OCI-LY7 (cell line): ENCODE measurements around the gene MTCH2. TPM values are rescaled to one million over a fixed set of nuclear protein-coding genes. Genes with fewer than 3 reads are reported as not detected.
A peak's percentile ranks its signal among the peaks of the same experiment; 100 is the strongest.

Experiments
- BruUV-seq: library from RNA; stranded (reverse); fragments of 400-500 nt; replicated peaks from 2 replicates; lab custom pipeline; 2021; lab: Mats Ljungman, UMichigan
- CTCF ChIA-PET: fragments of 300-600 bp; sonication (Branson Sonifier 250); formaldehyde crosslinking; loops from one replicate; lab custom pipeline; 2022; ENCODE audit warnings: antibody characterized with exemption; ENCODE audit not compliant: unreplicated experiment; lab: Charles Lee
- POLR2A ChIA-PET: fragments of 300-600 bp; sonication (Branson Sonifier 250); formaldehyde crosslinking; loops from one replicate; lab custom pipeline; 2022; ENCODE audit warnings: antibody characterized with exemption; lab: Charles Lee
- DNase-seq: peaks from one replicate; pipeline ENCODE4 v3.0.0-alpha.2; 2015; ENCODE audit warnings: low spot score
- H2AFZ ChIP-seq: fragments of 200-600 bp; sonication (generic), shearing (Covaris generic); 2 replicates; pipeline ENCODE4 v1.6.1; 2014; ENCODE audit warnings: mild to moderate bottlenecking, antibody characterized with exemption, low read length, moderate library complexity
- H3K27ac ChIP-seq: fragments of 200-600 bp; sonication (generic); 2 replicates; pipeline ENCODE4 v1.5.1; 2014; ENCODE audit warnings: mixed run types, low read depth, mild to moderate bottlenecking, moderate library complexity, low read length, inconsistent platforms; ENCODE audit not compliant: poor library complexity, severe bottlenecking
- H3K36me3 ChIP-seq: fragments of 200-600 bp; sonication (generic); 2 replicates; pipeline ENCODE4 v1.6.1; 2014; ENCODE audit warnings: mild to moderate bottlenecking, antibody characterized with exemption, low read length, moderate library complexity, mixed read lengths; ENCODE audit not compliant: insufficient read depth
- H3K4me1 ChIP-seq: fragments of 200-600 bp; sonication (generic); 2 replicates; pipeline ENCODE4 v1.5.1; 2014; ENCODE audit warnings: mild to moderate bottlenecking, low read length; ENCODE audit not compliant: insufficient read depth, poor library complexity, severe bottlenecking
- H3K4me2 ChIP-seq: fragments of 200-600 bp; sonication (generic); 2 replicates; pipeline ENCODE4 v1.6.1; 2014; ENCODE audit warnings: mild to moderate bottlenecking, low read length
- H3K4me3 ChIP-seq: fragments of 200-600 bp; sonication (generic); 2 replicates; pipeline ENCODE4 v1.5.1; 2014; ENCODE audit warnings: mild to moderate bottlenecking, low read depth, low read length; ENCODE audit not compliant: poor library complexity, severe bottlenecking
- H3K79me2 ChIP-seq: fragments of 200-600 bp; sonication (generic); 2 replicates; pipeline ENCODE4 v1.6.1; 2016; ENCODE audit warnings: low read depth, mild to moderate bottlenecking, low read length, moderate library complexity, mixed read lengths; ENCODE audit not compliant: insufficient read depth
- H3K9me2 ChIP-seq: fragments of 200-600 bp; sonication (generic); 2 replicates; pipeline ENCODE4 v1.6.1; 2016; ENCODE audit warnings: mild to moderate bottlenecking, low read length, mixed read lengths; ENCODE audit not compliant: insufficient read depth
- H3K9me3 ChIP-seq: fragments of 200-600 bp; sonication (generic); 2 replicates; pipeline ENCODE4 v1.6.1; 2014; ENCODE audit warnings: mild to moderate bottlenecking, mixed run types, low read length, mixed read lengths
- H4K20me1 ChIP-seq: fragments of 200-600 bp; sonication (generic); 2 replicates; pipeline ENCODE4 v1.6.1; 2014; ENCODE audit warnings: mild to moderate bottlenecking, antibody characterized with exemption, low read length, moderate library complexity, mixed read lengths; ENCODE audit not compliant: insufficient read depth
- EZH2phosphoT487 ChIP-seq: fragments of 200-600 bp; sonication (generic); IDR thresholded peaks from 2 replicates; pipeline ENCODE4 v1.6.1; 2018; ENCODE audit warnings: low read depth, borderline replicate concordance, mild to moderate bottlenecking, mixed run types, antibody characterized with exemption, low read length, moderate library complexity, mixed read lengths
- intact Hi-C: fragments of 100-400 bp; cut with micrococcal nuclease; formaldehyde crosslinking; loops from one replicate; pipeline ENCODE4 v1.10.0; 2022; ENCODE audit not compliant: unreplicated experiment
- total RNA-seq, 2 experiments: library from RNA; depleted of rRNA in 1 of 2; stranded (reverse); fragments of >200 nt in 1 of 2; shearing (Covaris generic) in 1 of 2; gene quantifications; 2 replicates each; pipeline ENCODE4 v1.2.3, GENCODE V29; 2014 to 2022
- TF ChIP-seq, protein P1 (sequence below): fragments of 200-600 bp; sonication (generic); conservative IDR thresholded peaks from 2 replicates; pipeline ENCODE4 v1.5.1; 2014; ENCODE audit warnings: mild to moderate bottlenecking, antibody characterized with exemption, low read length, moderate library complexity, mixed read lengths

MTCH2 gene
- total RNA-seq, 2 experiments from 2014 or later = 64.8 to 119 TPM

DNA sequence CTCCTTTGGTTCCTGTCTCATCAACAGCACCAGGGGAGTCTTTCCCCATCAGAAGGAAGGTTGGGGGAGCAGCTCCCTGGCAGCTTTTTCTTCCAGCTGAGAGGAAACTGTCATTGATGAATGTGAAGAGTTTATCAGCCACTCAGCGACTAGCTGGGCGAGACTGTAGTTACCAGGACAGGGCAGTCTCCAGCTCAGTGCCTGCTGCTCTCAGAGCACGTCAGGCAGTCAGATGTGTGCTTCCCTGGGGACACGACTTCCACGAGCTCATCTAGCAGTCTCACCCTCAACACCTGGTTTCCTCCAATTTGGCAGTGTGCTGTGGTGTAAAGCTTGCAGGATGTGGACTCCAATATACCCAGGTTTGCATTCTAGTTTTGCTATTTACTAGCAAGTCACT, 35.6 kb downstream of the MTCH2 start:
- ChIA-PET CTCF (no interaction called here), POLR2A (interaction anchor here (0.6 to 1.9 kb wide), 9 partner anchors 10 to 610 kb away, joined by 3 to 4 read pairs (median 3); no protein-coding TSS in a partner anchor)
- Histone ChIP-seq H3K79me2 (no peaks in the 10 kb centered on the region), H3K27ac (no peak overlapping the region), H3K36me3 (no peaks in the 10 kb centered on the region; the same call in 1 of the 2 replicates), H2AFZ (no peak overlapping the region), H3K4me2 (peak overlapping the region; percentile 29), H3K4me3 (no peak overlapping the region), H3K9me3 (no peaks in the 10 kb centered on the region), H3K4me1 (peaks cover 25% of the 10 kb centered on the region), H3K9me2 (no peaks in the 10 kb centered on the region), H4K20me1 (no peaks in the 10 kb centered on the region)
- intact Hi-C loops = no loop called here
- DNase-seq = peak; percentile 81
- BruUV-seq = no TSS peak
- TF ChIP-seq, protein P1, sequence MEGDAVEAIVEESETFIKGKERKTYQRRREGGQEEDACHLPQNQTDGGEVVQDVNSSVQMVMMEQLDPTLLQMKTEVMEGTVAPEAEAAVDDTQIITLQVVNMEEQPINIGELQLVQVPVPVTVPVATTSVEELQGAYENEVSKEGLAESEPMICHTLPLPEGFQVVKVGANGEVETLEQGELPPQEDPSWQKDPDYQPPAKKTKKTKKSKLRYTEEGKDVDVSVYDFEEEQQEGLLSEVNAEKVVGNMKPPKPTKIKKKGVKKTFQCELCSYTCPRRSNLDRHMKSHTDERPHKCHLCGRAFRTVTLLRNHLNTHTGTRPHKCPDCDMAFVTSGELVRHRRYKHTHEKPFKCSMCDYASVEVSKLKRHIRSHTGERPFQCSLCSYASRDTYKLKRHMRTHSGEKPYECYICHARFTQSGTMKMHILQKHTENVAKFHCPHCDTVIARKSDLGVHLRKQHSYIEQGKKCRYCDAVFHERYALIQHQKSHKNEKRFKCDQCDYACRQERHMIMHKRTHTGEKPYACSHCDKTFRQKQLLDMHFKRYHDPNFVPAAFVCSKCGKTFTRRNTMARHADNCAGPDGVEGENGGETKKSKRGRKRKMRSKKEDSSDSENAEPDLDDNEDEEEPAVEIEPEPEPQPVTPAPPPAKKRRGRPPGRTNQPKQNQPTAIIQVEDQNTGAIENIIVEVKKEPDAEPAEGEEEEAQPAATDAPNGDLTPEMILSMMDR = no peak
- TF ChIP-seq EZH2phosphoT487 = no peak

GRCh38 chr11:47605921-47606320, 36.4 kb downstream of the MTCH2 start:
- Histone ChIP-seq H3K4me3 (no peak overlapping the region), H3K4me1 (peaks cover 17% of the 10 kb centered on the region), H3K27ac (no peak overlapping the region), H3K36me3 (no peaks in the 10 kb centered on the region; the same call in 1 of the 2 replicates), H3K9me2 (no peaks in the 10 kb centered on the region), H3K9me3 (no peaks in the 10 kb centered on the region), H3K4me2 (no peak overlapping the region), H3K79me2 (no peaks in the 10 kb centered on the region), H2AFZ (no peak overlapping the region), H4K20me1 (no peaks in the 10 kb centered on the region)
- TF ChIP-seq EZH2phosphoT487 = no peak
- TF ChIP-seq, protein P1 = no peak
- POLR2A ChIA-PET = interaction anchor here (0.6 to 0.8 kb wide), 3 partner anchors 73 to 132 kb away, joined by 3 to 5 read pairs (median 3); no protein-coding TSS in a partner anchor
- intact Hi-C loops = no loop called here
- no TSS peak for BruUV-seq
- CTCF ChIA-PET = no interaction called here
- no peak for DNase-seq

DNA sequence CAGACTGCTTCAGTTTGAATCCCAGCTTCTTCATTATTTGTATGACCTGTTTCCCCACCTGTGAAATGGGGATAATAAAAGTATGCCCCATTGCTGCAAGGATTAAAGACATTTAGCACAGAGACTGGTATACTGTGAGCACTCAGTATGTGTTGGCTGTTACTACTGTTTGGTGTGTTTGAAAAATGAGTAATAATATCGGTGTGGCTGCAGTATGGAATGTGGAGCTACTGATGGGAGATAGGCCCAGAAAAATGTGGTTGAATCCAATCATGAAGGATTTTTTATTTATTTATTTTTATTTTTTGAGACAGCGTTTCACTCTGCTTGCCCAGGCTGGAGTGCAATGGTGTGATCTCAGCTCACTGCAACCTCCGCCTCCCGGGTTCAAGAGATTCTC, 39.1 kb downstream of the MTCH2 start:
- no peaks in the 10 kb centered on the region for H3K9me2 ChIP-seq
- DNase-seq = no peak
- CTCF ChIA-PET = no interaction called here
- H3K4me1 ChIP-seq = peaks cover 14% of the 10 kb centered on the region
- no peak overlapping the region for H3K27ac ChIP-seq
- H3K9me3 ChIP-seq = no peaks in the 10 kb centered on the region
- no peak overlapping the region for H2AFZ ChIP-seq
- H4K20me1 ChIP-seq = no peaks in the 10 kb centered on the region
- TF ChIP-seq EZH2phosphoT487 = no peak
- TF ChIP-seq, protein P1 = no peak
- intact Hi-C loops = no loop called here
- no peaks in the 10 kb centered on the region for H3K79me2 ChIP-seq
- no peak overlapping the region for H3K4me3 ChIP-seq
- no peak overlapping the region for H3K4me2 ChIP-seq
- no TSS peak for BruUV-seq
- POLR2A ChIA-PET = interaction anchor here (0.6 kb wide), 1 partner anchor 10 kb away, joined by 3 read pairs; no protein-coding TSS in a partner anchor
- H3K36me3 ChIP-seq = no peaks in the 10 kb centered on the region
